GM21737 (cell line): Measurements from ENCODE around the gene ARSB.
"Not testable (repeated sequence)": the region's sequence is repeated elsewhere in the genome, so short reads cannot be mapped to it uniquely, and the experiment has no call there.

Experiments
- ATAC-seq: cut with Tn5 transposase; IDR thresholded peaks from one replicate; pipeline ENCODE4 v1.9.1; 2021; ENCODE audit warnings: mild to moderate bottlenecking, moderate library complexity; ENCODE audit not compliant: unreplicated experiment

Gene ARSB

DNA sequence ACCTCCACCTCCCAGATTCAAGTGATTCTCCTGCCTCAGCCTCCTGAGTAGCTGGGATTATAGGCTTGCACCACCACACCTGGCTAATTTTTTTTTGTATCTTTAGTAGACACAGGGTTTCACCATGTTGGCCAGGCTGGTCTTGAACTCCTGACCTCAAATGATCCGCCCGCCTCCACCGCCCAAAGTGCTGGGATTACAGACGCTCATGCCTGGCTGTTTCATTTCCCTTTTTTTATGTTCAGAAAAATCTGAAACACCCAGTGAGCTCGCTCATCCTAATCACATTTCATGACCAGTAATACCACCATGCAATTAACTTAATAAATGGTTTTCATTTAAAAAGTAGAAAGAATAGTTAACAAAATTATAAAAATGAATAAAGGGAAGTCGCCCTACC, 252.4 kb downstream of the ARSB start:
- not testable (repeated sequence) for ATAC-seq

DNA sequence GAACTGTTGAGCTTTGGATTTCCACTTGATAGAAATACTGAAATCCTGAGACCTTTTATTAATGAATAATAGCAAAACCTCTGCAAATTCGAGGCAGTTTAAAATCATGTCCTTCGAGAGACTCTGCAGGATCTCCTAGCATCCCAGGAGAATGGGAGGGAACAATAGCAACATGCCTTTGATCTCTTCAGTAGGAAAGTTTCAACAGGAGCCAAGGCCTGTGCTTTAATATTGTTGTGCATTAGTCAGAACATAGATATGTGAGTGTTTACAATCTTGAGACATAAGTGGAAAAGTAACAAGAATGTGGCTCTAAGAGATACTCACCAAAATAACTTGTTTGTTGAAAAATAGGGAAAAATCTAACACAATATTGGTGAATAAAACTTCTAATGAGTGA, 253.2 kb downstream of the ARSB start:
- no peak for ATAC-seq

DNA sequence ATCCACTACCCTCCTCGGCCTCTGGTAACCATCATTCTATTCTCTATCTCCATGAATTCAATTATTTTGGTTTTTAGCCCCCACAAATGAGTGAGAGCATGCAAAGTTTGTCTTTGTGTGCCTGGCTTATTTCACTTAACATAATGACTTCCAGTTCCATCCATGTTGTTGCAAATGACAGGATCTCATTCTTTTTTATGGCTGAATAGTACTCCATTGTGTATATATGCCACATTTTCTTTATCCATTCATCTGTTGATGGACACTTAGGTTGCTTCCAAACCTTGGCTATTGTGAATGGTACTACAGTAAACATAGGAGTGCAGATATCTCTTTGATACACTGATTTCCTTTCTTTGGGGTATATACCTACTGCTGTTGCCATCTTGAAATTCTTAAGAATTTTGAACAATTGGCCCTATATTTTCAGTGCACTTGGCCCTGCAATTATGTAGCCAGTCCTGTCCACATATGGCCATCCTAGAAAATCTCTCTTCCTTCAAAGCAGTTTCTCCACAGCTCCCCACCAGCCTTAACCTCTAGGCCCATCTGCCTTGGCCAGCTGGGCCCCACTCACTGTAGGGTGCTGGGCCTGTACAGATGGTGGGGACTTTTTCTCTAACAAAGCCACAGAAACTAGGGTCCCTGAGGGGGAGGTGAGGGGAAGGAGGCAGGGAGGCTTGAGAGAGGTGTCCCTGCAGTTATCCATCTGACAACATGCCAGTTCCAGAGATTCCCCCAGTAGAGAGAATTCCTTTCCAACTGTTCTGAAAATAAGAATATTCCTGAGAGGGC, 254.6 kb downstream of the ARSB start:
- no peak for ATAC-seq

DNA sequence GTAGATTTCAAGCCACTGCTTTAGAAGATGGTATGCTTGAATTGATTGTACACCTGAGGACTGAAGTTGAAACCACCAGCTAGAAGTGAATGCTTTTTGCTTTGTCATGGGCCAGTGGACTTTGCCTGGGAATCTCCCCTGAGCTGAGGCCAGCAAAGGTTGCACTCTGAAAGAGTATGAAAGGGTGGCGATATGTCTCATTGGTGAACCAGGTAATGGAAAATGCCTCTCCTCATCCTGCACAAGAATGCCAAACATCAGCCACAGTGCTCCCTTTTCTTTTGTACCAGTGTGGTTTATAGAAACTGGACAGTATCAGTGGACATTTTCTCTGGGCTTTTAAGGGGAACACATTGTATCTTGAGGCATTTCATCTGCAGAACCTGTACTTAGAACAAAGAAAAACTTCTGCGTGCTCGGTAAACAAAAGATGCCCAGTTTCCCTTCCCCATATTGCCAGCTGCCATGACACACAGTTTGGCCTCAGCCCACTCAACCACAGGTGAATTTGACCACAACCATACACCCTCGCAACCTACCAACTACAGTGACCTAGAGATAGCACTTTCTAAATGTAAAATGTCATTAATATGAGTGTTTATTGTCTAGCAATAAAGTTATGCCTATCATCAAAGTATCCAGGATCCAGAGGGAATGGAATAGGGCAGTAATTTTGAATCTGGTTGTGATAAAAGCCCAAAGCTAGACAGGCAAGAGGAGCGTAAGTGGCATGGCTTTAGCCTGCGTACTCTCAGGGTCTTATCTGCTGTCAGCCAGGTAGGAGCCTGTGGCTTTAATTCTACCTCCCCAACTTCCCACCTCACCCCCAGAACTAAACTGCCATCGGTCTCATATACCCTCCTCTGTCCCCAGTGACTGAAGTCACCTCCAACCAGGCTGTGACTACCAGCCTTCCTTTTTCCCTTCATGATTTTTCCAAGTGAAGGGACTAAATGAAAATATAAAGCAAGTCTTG, 257.0 kb downstream of the ARSB start:
- peak; percentile 83 for ATAC-seq
